ENCODE results near the gene NDUFB4.

DNA sequence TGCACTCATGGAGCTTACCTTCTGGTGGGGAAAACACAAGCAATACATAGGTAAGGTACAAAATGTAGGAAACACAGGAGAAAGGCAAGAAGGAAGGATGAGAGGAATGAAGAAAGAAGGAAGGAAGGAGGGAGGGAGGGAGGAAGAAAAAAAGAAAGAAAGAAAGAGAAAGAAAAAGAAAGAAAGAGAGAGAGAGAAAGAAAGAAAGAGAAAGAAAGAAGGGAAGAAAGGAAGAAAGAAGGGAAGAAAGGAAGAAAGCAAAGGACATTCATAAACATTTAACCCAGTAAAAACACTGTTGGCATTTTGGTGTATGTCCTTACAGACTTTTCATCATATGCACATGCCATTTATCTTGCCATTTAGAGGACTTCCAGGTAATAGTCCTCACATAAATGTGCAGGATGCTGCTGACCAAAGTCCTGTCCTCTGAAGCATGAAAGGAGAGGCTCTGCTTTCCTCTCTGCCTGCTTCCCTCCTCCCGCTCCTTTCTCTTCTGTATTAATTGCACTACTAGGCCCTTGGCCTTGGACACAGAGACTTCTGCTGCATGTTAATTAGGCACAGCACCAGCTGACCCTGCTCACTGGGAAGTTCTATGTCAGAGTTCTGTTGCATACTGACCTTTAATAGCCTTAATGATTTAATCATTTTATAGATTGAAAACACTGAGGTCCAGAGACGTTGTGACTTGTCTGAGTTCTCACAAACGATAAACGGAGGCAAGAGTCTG is 29.7 kb upstream of the NDUFB4 start:
- TF ChIP-seq, protein P1, sequence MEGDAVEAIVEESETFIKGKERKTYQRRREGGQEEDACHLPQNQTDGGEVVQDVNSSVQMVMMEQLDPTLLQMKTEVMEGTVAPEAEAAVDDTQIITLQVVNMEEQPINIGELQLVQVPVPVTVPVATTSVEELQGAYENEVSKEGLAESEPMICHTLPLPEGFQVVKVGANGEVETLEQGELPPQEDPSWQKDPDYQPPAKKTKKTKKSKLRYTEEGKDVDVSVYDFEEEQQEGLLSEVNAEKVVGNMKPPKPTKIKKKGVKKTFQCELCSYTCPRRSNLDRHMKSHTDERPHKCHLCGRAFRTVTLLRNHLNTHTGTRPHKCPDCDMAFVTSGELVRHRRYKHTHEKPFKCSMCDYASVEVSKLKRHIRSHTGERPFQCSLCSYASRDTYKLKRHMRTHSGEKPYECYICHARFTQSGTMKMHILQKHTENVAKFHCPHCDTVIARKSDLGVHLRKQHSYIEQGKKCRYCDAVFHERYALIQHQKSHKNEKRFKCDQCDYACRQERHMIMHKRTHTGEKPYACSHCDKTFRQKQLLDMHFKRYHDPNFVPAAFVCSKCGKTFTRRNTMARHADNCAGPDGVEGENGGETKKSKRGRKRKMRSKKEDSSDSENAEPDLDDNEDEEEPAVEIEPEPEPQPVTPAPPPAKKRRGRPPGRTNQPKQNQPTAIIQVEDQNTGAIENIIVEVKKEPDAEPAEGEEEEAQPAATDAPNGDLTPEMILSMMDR (IDR thresholded peaks at IDR 0.05 in 8 of 11, conservative IDR thresholded peaks at IDR 0.05 in 3 of 11), result no peak
- TF ChIP-seq POLR2AphosphoS5 (IDR thresholded peaks at IDR 0.05), result no peak
